NT2/D1 (cell line): ENCODE results near the gene ATG4C.
"Not testable (repeated sequence)": the region's sequence is repeated elsewhere in the genome, so short reads cannot be mapped to it uniquely, and the experiment has no call there.

ENCODE experiments used
- DNase-seq: peaks from one replicate; pipeline ENCODE4 v3.0.0-alpha.2; 2011; ENCODE audit warnings: low read depth, low spot score
- H3K27me3 ChIP-seq: 2 replicates; pipeline ENCODE4 v1.6.0; 2011; ENCODE audit warnings: mild to moderate bottlenecking; ENCODE audit not compliant: insufficient read length, insufficient read depth
- H3K36me3 ChIP-seq: 2 replicates; pipeline ENCODE4 v1.6.1; 2011; ENCODE audit warnings: mild to moderate bottlenecking, low read length, mixed read lengths; ENCODE audit not compliant: insufficient read depth, insufficient read length
- H3K4me1 ChIP-seq: 2 replicates; pipeline ENCODE4 v1.5.1; 2011; ENCODE audit not compliant: insufficient read depth, insufficient read length
- H3K4me3 ChIP-seq: 2 replicates; pipeline ENCODE4 v1.5.1; 2011; ENCODE audit warnings: low read depth; ENCODE audit not compliant: insufficient read length
- H3K9ac ChIP-seq: 2 replicates; pipeline ENCODE4 v1.6.0; 2011; ENCODE audit warnings: low read depth; ENCODE audit not compliant: insufficient read length
- H3K9me3 ChIP-seq: 2 replicates; pipeline ENCODE4 v1.5.1; 2011; ENCODE audit warnings: mild to moderate bottlenecking, low read length; ENCODE audit not compliant: insufficient read depth
- SUZ12 ChIP-seq: IDR thresholded peaks from 2 replicates; pipeline ENCODE4 v1.6.1; 2011; ENCODE audit not compliant: insufficient read length, insufficient read depth; ENCODE audit errors: extremely low read depth
- YY1 ChIP-seq: IDR thresholded peaks from 2 replicates; pipeline ENCODE4 v1.6.1; 2011; ENCODE audit not compliant: insufficient read length, insufficient read depth
- ZNF274 ChIP-seq: IDR thresholded peaks from 2 replicates; pipeline ENCODE4 v1.6.1; 2011; ENCODE audit warnings: mild to moderate bottlenecking, low read depth, low read length

The ATG4C gene

DNA sequence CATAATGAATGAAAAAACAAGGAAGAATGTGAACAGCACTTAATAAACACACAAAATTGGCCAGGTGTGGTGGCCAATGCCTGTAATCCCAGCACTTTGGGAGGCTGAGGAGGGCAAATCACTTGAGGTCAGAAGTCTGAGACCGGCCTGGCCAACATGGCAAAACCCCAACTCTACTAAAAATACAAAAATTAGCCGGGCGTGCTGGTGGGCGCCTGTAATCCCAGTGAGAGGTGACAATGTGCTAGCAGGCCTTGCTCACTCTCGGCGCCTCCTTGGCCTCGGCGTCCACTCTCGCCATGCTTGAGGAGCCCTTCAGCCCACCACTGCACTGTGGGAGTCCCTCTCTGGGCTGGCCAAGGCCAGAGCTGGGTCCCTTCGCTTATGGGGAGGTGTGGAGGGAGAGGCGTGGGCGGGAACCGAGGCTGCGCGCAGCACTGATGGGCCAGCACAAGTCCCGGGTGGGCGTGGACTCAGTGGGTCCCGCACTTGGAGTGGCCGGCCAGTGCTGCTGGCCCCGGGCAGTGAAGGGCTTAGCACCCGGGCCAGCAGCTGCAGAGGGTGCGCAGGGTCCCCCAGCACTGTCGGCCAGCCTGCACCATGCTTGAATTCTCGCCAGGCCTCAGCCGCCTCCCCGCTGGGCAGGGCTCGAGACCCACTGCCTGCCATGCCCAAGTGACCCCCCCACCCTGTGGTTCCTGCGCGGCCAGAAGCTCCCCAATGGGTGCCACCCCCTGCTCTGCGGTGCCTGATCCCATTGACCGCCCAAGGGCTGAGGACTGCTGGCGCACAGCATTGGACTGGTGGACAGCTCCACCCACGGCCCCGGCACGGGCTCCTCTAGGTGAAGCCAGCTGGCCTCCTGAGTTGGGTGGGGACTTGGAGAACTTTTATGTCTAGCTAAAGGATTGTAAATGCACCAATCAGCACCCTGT is 30.6 kb upstream of the ATG4C start:
- H3K9ac ChIP-seq: no peak overlapping the region
- no peaks in the 10 kb centered on the region for H3K4me1 ChIP-seq
- H3K36me3 ChIP-seq: no peaks in the 10 kb centered on the region
- H3K4me3 ChIP-seq: no peak overlapping the region
- no peak for DNase-seq
- peaks cover 4% of the 10 kb centered on the region for H3K27me3 ChIP-seq
- TF ChIP-seq YY1: no peak
- TF ChIP-seq ZNF274: no peak
- no peak for TF ChIP-seq SUZ12
- H3K9me3 ChIP-seq: peaks cover 36% of the 10 kb centered on the region

DNA sequence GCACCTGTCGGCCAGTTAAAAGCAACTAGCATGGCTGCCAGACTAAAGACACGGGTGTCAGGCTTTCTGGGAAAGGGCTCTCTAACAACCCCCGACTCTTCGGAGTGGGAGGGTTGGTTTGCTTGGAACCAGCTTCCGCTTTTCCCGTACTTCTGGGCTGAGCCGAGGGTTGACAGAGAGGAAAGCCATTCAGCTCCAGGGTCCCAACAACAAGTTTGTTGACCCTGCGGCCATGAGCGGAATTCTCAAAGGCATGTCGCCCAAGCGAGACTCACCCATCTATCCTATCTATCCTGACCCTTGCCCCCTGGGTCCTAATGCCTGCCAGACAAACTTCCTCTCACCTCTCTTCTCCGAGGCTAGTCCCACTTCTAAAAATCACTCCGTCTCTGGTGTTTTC is 29.0 kb upstream of the ATG4C start:
- Histone ChIP-seq H3K4me3 (peak overlapping the region; percentile 45), H3K9me3 (peaks cover 41% of the 10 kb centered on the region)
- not testable (repeated sequence) for H3K4me1 ChIP-seq, H3K27me3 ChIP-seq, H3K9ac ChIP-seq, H3K36me3 ChIP-seq, DNase-seq
- TF ChIP-seq YY1: peak; percentile 11

DNA sequence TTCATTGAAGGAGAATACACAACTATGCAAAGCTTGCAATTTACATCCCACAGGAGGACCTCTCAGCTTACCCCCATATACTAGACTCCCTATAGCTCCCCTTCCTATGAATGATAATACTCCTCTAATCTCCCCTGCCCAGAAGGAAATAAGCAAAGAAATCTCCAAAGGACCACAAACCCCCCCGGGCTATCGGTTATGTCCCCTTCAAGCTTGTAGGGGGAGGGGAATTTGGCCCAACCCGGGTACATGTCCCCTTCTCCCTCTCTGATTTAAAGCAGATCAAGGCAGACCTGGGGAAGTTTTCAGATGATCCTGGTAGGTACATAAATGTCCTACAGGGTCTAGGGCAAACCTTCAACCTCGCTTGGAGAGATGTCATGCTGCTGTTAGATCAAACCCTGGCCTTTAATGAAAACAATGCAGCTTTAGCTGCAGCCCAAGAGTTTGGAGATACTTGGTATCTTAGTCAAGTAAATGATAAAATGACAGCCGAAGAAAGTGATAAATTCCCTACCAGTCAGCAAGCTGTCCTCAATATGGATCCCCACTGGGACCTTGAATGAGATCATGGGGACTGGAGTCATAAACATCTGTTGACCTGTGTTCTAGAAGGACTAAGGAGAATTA is 27.6 kb upstream of the ATG4C start:
- H3K4me3 ChIP-seq, H3K36me3 ChIP-seq, H3K9ac ChIP-seq, H3K27me3 ChIP-seq, H3K4me1 ChIP-seq: not testable (repeated sequence)
- DNase-seq: peak; percentile 84
- peaks cover 54% of the 10 kb centered on the region for H3K9me3 ChIP-seq

DNA sequence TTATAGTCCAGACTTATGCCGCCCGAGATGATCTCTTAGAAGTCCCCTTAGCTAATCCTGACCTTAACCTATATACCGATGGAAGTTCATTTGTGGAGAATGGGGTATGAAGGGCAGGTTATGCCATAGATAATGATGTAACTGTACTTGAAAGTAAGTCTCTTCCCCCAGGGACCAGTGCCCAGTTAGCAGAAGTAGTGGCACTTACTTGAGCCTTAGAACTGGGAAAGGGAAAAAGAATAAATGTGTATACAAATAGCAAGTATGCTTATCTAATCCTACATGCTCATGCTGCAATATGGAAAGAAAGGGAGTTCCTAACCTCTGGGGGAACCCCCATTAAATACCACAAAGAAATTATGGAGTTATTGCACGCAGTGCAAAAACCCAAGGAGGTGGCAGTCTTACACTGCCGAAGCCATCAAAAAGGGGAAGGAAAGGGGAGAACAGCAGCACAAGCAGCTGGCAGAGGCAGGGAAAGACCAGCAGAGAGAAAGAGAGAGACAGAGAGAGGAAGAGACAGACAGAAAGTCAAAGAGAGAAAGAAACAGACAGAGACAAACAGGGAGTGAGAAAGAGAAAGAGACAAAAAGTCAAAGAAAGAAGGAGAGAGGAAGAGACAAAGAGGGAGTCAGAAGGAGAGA is 24.6 kb upstream of the ATG4C start:
- H3K4me1 ChIP-seq, DNase-seq, H3K4me3 ChIP-seq, H3K27me3 ChIP-seq, H3K9ac ChIP-seq, H3K36me3 ChIP-seq: not testable (repeated sequence)
- H3K9me3 ChIP-seq: peaks cover 53% of the 10 kb centered on the region; the same call in 1 of the 2 replicates

DNA sequence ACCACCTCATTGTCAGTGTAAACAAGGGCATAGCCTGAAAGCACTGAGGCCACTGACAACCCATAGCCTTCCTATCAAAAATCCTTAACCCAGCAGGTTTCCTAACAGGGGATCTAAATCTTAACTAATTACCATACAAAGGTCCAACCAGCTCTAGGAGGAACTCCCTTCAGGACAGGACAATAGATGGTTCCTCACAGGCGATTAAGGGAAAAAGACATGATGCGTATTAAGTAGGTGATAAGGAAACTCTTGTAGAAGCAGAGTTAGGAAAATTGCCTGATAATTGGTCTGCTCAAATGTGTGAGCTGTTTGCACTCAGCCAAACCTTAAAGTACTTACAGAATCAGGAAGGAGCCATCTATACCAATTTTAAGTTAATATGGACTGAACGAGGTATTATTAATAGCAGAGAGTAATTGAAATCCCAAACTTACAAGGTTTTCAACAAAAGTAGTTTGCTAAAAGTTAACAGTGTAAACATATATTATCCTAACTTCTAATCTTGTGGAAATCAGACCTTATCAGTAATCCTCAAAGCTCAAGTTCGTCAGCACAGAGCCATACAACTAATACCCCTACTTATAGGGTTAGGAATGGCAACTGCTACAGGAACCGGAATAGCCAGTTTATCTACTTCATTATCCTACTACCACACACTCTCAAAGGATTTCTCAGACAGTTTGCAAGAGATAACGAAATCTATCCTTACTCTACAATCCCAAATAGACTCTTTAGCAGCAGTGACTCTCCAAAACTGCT is 23.7 kb upstream of the ATG4C start:
- H3K4me1 ChIP-seq, H3K9ac ChIP-seq, H3K4me3 ChIP-seq, H3K36me3 ChIP-seq, H3K27me3 ChIP-seq, DNase-seq: not testable (repeated sequence)
- H3K9me3 ChIP-seq: peaks cover 53% of the 10 kb centered on the region; the same call in 1 of the 2 replicates

DNA sequence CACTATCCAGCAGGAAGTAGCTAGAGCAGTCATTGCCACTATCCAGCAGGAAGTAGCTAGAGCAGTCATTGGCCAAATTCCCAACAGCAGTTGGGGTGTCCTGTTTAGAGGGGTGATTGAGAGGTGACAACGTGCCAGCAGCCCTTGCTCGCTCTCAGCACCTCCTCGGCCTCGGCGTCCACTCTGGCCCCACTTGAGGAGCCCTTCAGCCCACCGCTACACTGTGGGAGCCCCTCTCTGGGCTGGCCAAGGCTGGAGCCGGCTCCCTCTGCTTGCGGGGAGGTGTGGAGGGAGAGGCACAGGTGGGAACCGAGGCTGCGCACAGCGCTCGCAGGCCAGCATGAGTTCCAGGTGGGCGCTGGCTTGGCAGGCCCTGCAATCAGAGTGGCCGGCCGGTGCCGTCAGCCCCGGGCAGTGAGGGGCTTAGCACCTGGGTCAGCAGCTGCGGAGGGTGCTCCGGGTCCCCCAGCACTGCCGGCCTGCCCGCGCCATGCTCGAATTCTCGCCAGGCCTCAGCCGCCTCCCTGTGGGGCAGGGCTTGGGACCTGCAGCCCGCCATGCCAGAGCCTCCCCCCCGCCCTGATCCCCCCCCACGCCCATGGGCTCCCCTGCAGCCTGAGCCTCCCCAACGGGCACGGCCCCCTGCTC is 22.6 kb upstream of the ATG4C start:
- H3K9ac ChIP-seq, DNase-seq, H3K4me3 ChIP-seq, H3K27me3 ChIP-seq, H3K4me1 ChIP-seq, H3K36me3 ChIP-seq: not testable (repeated sequence)
- peaks cover 53% of the 10 kb centered on the region; the same call in 1 of the 2 replicates for H3K9me3 ChIP-seq

DNA sequence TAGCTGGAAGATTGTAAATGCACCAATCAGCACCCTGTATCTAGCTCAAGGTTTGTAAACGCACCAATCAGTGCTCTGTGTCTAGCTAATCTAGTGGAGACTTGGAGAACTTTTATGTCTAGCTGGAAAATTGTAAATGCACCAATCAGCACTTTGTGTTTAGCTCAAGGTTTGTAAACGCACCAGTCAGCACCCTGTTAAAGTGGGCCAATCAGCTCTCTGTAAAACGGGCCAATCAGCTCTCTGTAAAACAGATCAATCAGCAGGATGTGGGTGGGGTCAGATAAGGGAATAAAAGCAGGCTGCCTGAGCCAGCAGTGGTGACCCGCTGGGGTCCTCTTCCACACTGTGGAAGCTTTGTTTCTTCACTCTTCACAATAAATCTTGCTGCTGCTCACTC is 21.9 kb upstream of the ATG4C start:
- not testable (repeated sequence) for H3K4me3 ChIP-seq, H3K4me1 ChIP-seq, DNase-seq, H3K9ac ChIP-seq, H3K36me3 ChIP-seq, H3K27me3 ChIP-seq
- peaks cover 51% of the 10 kb centered on the region; the same call in 1 of the 2 replicates for H3K9me3 ChIP-seq
